CD14-positive monocyte (primary cell): Measurements from ENCODE around the gene OGFOD2. TPM values are rescaled to one million over a fixed set of nuclear protein-coding genes. Genes with fewer than 3 reads are reported as not detected.

ENCODE experiments used
- DNase-seq, 3 donors: peaks; one replicate each; pipeline ENCODE4 v3.0.0-alpha.2; 2011 to 2022
- H2AFZ ChIP-seq: 2 replicates; pipeline ENCODE4 v1.6.0; 2012; ENCODE audit warnings: mild to moderate bottlenecking, low read depth, low read length, inconsistent platforms; ENCODE audit not compliant: insufficient read depth, poor library complexity, severe bottlenecking
- H3K27ac ChIP-seq, 2 donors: 1 replicate in 1 of 2; 2 replicates in 1 of 2; pipeline ENCODE4 v1.5.1; 2012 to 2013; ENCODE audit warnings: low read length in 2 of 2, control low read depth in 1 of 2, inconsistent platforms in 1 of 2, low read depth in 1 of 2, mild to moderate bottlenecking in 1 of 2
- H3K27me3 ChIP-seq, 2 donors: one replicate each; pipeline versions ENCODE4 v1.6.0 to v1.6.1; 2011 to 2013; ENCODE audit warnings: low read length in 2 of 2; ENCODE audit not compliant: control insufficient read depth in 2 of 2, insufficient read depth in 2 of 2
- H3K36me3 ChIP-seq, 2 donors: replicated peaks in 1 of 2; 1 replicate in 1 of 2; 2 replicates in 1 of 2; pipeline versions ENCODE4 v1.5.1 to v1.6.1; 2012 to 2013; ENCODE audit warnings: low read length in 2 of 2, control low read depth in 1 of 2, inconsistent platforms in 1 of 2, mild to moderate bottlenecking in 1 of 2; ENCODE audit not compliant: insufficient read depth in 2 of 2, control insufficient read depth in 1 of 2
- H3K4me1 ChIP-seq, 2 donors: 1 replicate in 1 of 2; 2 replicates in 1 of 2; pipeline versions ENCODE4 v1.5.1 to v1.6.1; 2012 to 2013; ENCODE audit warnings: low read length in 2 of 2, control low read depth in 1 of 2, inconsistent platforms in 1 of 2, mild to moderate bottlenecking in 1 of 2, moderate library complexity in 1 of 2; ENCODE audit not compliant: insufficient read depth in 2 of 2, control insufficient read depth in 1 of 2
- H3K4me2 ChIP-seq: replicated peaks from 2 replicates; pipeline ENCODE3; 2012; ENCODE audit warnings: low read length, moderate library complexity, mild to moderate bottlenecking; ENCODE audit not compliant: poor library complexity, severe bottlenecking; ENCODE audit errors: extremely low read depth
- H3K4me3 ChIP-seq, 3 experiments: fragments of 200-600 bp in 1 of 3; sonication (generic) in 1 of 3; replicated peaks in 1 of 3; 1 replicate in 2 of 3; 2 replicates in 1 of 3; pipeline ENCODE4 v1.5.1; 2011 to 2013; ENCODE audit warnings: low read length in 3 of 3, mild to moderate bottlenecking in 3 of 3, control low read depth in 2 of 3, low read depth in 2 of 3, inconsistent platforms in 1 of 3, moderate library complexity in 1 of 3
- H3K79me2 ChIP-seq: 2 replicates; pipeline ENCODE4 v1.6.0; 2012; ENCODE audit warnings: mild to moderate bottlenecking, control low read depth, inconsistent platforms, low read length, moderate library complexity; ENCODE audit not compliant: insufficient read depth
- H3K9ac ChIP-seq: 2 replicates; pipeline ENCODE4 v1.6.0; 2017; ENCODE audit warnings: low read length, mild to moderate bottlenecking; ENCODE audit not compliant: insufficient read depth, poor library complexity, severe bottlenecking
- H3K9me3 ChIP-seq, 2 donors: replicated peaks in 1 of 2; 1 replicate in 1 of 2; 2 replicates in 1 of 2; pipeline versions ENCODE4 v1.5.1 to v1.6.1; 2012 to 2013; ENCODE audit warnings: low read length in 2 of 2, control low read depth in 1 of 2; ENCODE audit not compliant: control insufficient read depth in 1 of 2, insufficient read depth in 1 of 2
- H4K20me1 ChIP-seq: 2 replicates; pipeline ENCODE4 v1.6.0; 2012; ENCODE audit warnings: mild to moderate bottlenecking, low read length, control low read depth, moderate library complexity; ENCODE audit not compliant: insufficient read depth
- H3K27ac Mint-ChIP-seq, 7 donors: one replicate each; pipeline ENCODE4 v1.8.0; 2020; ENCODE audit warnings: mild to moderate bottlenecking in 7 of 7, mixed read lengths in 7 of 7, moderate library complexity in 6 of 7, inconsistent platforms in 2 of 7
- H3K27me3 Mint-ChIP-seq, 3 donors: one replicate each; pipeline ENCODE4 v1.8.0; 2021 to 2022; ENCODE audit warnings: low read depth in 3 of 3, mild to moderate bottlenecking in 3 of 3, mixed read lengths in 3 of 3, moderate library complexity in 3 of 3, inconsistent platforms in 1 of 3
- H3K36me3 Mint-ChIP-seq, 2 donors: one replicate each; pipeline ENCODE4 v1.8.0; 2020; ENCODE audit warnings: mixed read lengths in 2 of 2, inconsistent platforms in 1 of 2, mild to moderate bottlenecking in 1 of 2
- H3K4me1 Mint-ChIP-seq: one replicate; pipeline ENCODE4 v1.8.0; 2020; ENCODE audit warnings: mild to moderate bottlenecking, mixed read lengths
- H3K4me3 Mint-ChIP-seq, 2 donors: one replicate each; pipeline ENCODE4 v1.8.0; 2020; ENCODE audit warnings: mild to moderate bottlenecking in 2 of 2, mixed read lengths in 2 of 2, moderate library complexity in 1 of 2
- H3K9me3 Mint-ChIP-seq, 7 donors: one replicate each; pipeline ENCODE4 v1.8.0; 2020 to 2022; ENCODE audit warnings: mixed read lengths in 7 of 7, mild to moderate bottlenecking in 6 of 7, moderate library complexity in 6 of 7, inconsistent platforms in 2 of 7
- WGBS: methylation state at CpG from one replicate; pipeline ENCODE4 v1.1.5; 2013; ENCODE audit warnings: missing lambda C conversion rate; ENCODE audit not compliant: insufficient coverage; 5-methylcytosine and 5-hydroxymethylcytosine counted together
- intact Hi-C, 2 donors: fragments of 100-400 bp; cut with micrococcal nuclease; formaldehyde crosslinking; loops; one replicate each; pipeline versions ENCODE4 v1.15.0 to v1.15.1; 2023
- polyA plus RNA-seq, 3 donors: library from polyadenylated mRNA; depleted of rRNA in 1 of 3; unstranded in 2 of 3; stranded (reverse) in 1 of 3; fragments of 300-500 nt in 2 of 3; fragments of >200 nt in 1 of 3; fragmentation: Illumina TruSeq in 2 of 3; gene quantifications; 1 replicate in 2 of 3; 2 replicates in 1 of 3; pipeline ENCODE4 v1.2.3, GENCODE V29; 2012 to 2021
- TF ChIP-seq, protein P1 (sequence below): fragments of 200-600 bp; IDR thresholded peaks from one replicate; pipeline ENCODE4 v1.8.0; 2022; ENCODE audit warnings: antibody characterized with exemption, mild to moderate bottlenecking

Gene OGFOD2
- polyA plus RNA-seq, 3 donors: 13.0 to 30.3 (median 13.6) TPM

DNA sequence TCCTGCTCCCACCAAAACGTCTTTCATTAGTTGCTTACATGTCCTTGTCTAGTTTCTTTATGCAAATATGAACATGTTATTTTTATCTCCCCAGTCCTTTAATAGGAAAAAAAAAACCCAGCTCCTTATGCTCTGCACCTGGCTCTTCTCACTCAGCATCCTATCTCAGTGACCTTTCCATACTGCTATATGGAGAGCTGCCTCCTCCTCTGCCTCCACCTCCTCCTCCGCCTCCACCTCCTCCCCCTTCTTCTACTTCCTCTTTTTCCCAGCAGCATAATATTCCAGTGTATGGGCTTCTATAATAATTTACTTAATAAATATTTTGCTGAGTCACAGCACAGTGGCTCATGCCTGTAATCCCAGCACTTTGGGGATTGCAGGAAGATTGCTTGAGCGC is 40.3 kb upstream of the OGFOD2 start:
- no peaks in the 10 kb centered on the region for H3K36me3 ChIP-seq
- TF ChIP-seq, protein P1, sequence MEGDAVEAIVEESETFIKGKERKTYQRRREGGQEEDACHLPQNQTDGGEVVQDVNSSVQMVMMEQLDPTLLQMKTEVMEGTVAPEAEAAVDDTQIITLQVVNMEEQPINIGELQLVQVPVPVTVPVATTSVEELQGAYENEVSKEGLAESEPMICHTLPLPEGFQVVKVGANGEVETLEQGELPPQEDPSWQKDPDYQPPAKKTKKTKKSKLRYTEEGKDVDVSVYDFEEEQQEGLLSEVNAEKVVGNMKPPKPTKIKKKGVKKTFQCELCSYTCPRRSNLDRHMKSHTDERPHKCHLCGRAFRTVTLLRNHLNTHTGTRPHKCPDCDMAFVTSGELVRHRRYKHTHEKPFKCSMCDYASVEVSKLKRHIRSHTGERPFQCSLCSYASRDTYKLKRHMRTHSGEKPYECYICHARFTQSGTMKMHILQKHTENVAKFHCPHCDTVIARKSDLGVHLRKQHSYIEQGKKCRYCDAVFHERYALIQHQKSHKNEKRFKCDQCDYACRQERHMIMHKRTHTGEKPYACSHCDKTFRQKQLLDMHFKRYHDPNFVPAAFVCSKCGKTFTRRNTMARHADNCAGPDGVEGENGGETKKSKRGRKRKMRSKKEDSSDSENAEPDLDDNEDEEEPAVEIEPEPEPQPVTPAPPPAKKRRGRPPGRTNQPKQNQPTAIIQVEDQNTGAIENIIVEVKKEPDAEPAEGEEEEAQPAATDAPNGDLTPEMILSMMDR: no peak
- Mint-ChIP-seq H3K9me3 (peaks cover 0 to 5% (median 2%) of the 10 kb centered on the region in 7 donors), H3K27me3 (peaks cover 0 to 3% (median 1%) of the 10 kb centered on the region in 3 donors), H3K27ac (no peak overlapping the region), H3K4me1 (peaks cover 5% of the 10 kb centered on the region), H3K36me3 (no peaks in the 10 kb centered on the region), H3K4me3 (no peak overlapping the region)
- H2AFZ ChIP-seq: no peak overlapping the region
- WGBS: 89% methylated on average over 1 of the region's 3 CpGs
- intact Hi-C loops: no loop called here
- H3K9me3 ChIP-seq: no peaks in the 10 kb centered on the region
- DNase-seq: no peak
- H3K4me2 ChIP-seq: no peak overlapping the region
- H3K79me2 ChIP-seq: no peaks in the 10 kb centered on the region
- no peak overlapping the region for H3K9ac ChIP-seq
- H4K20me1 ChIP-seq: no peaks in the 10 kb centered on the region
- H3K4me3 ChIP-seq: no peak overlapping the region
- no peaks in the 10 kb centered on the region for H3K4me1 ChIP-seq
- H3K27me3 ChIP-seq: no peaks in the 10 kb centered on the region
- H3K27ac ChIP-seq: no peak overlapping the region

DNA sequence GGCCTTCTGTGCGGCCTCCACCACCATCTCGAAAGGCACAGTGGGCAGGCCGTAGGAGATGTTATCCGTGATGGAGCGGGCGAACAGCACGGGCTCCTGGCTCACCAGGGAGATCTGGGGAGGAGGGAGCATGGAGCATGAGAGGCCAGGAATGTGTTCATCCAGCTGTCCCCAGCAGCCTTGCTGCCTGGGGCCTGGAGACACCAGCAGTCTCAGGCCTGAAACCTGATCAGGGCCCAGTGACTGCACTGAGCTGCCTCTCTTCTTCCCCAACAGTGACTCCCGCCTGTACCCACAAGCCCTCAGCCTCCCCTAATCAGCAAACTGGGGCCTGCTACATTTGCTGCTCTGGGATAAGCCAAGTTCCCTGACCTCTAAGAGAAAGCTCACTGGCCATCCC is 39.7 kb upstream of the OGFOD2 start:
- Histone ChIP-seq H3K79me2 (no peaks in the 10 kb centered on the region), H4K20me1 (no peaks in the 10 kb centered on the region), H3K4me2 (no peak overlapping the region), H3K4me3 (no peak overlapping the region), H2AFZ (no peak overlapping the region), H3K36me3 (no peaks in the 10 kb centered on the region), H3K27me3 (no peaks in the 10 kb centered on the region), H3K9me3 (no peaks in the 10 kb centered on the region), H3K27ac (no peak overlapping the region), H3K9ac (no peak overlapping the region), H3K4me1 (no peaks in the 10 kb centered on the region)
- Mint-ChIP-seq H3K27ac (no peak overlapping the region), H3K36me3 (no peaks in the 10 kb centered on the region), H3K27me3 (peaks cover 0 to 3% (median 1%) of the 10 kb centered on the region in 3 donors), H3K4me1 (peaks cover 5% of the 10 kb centered on the region), H3K4me3 (no peak overlapping the region), H3K9me3 (peaks cover 0 to 5% (median 2%) of the 10 kb centered on the region in 7 donors)
- TF ChIP-seq, protein P1: no peak
- intact Hi-C loops: no loop called here
- WGBS: 97% methylated on average over 5 of the region's 8 CpGs
- no peak for DNase-seq
